H9 (cell line): Measurements from ENCODE around the gene ANKRD12. TPM values are rescaled to one million over a fixed set of nuclear protein-coding genes. Genes with fewer than 3 reads are reported as not detected.

ENCODE experiments used
- DNase-seq: peaks from one replicate; pipeline ENCODE4 v3.0.0-alpha.2; 2017
- H2AFZ ChIP-seq: one replicate; pipeline ENCODE4 v1.6.1; 2013; ENCODE audit warnings: mild to moderate bottlenecking, low read length, control low read depth, moderate library complexity
- H2AK5ac ChIP-seq: 2 replicates; pipeline ENCODE4 v1.6.1; 2013; ENCODE audit warnings: low read length, control low read depth, mixed read lengths; ENCODE audit not compliant: insufficient read length
- H2BK120ac ChIP-seq: one replicate; pipeline ENCODE4 v1.6.1; 2013; ENCODE audit warnings: low read depth, mild to moderate bottlenecking, low read length, control low read depth, inconsistent platforms; ENCODE audit not compliant: poor library complexity, severe bottlenecking
- H2BK12ac ChIP-seq: 2 replicates; pipeline ENCODE4 v1.6.1; 2013; ENCODE audit warnings: low read length, control low read depth, mixed read lengths, low read depth; ENCODE audit not compliant: insufficient read length
- H2BK15ac ChIP-seq: 2 replicates; pipeline ENCODE4 v1.6.1; 2013; ENCODE audit warnings: low read depth, low read length, control low read depth
- H2BK20ac ChIP-seq: one replicate; pipeline ENCODE4 v1.6.1; 2013; ENCODE audit warnings: low read depth, mild to moderate bottlenecking, low read length, control low read depth, inconsistent platforms; ENCODE audit not compliant: poor library complexity, severe bottlenecking
- H2BK5ac ChIP-seq: 2 replicates; pipeline ENCODE4 v1.6.1; 2013; ENCODE audit warnings: low read length, control low read depth, mixed read lengths; ENCODE audit not compliant: insufficient read length
- H3K14ac ChIP-seq: 2 replicates; pipeline ENCODE4 v1.6.1; 2013; ENCODE audit warnings: low read length, control low read depth; ENCODE audit not compliant: insufficient read depth
- H3K18ac ChIP-seq: 2 replicates; pipeline ENCODE4 v1.6.1; 2013; ENCODE audit warnings: low read depth, mild to moderate bottlenecking, mixed read lengths, low read length, control low read depth; ENCODE audit not compliant: insufficient read length
- H3K23ac ChIP-seq: 2 replicates; pipeline ENCODE4 v1.6.1; 2013; ENCODE audit warnings: low read length, control low read depth, mixed read lengths, low read depth; ENCODE audit not compliant: insufficient read length
- H3K23me2 ChIP-seq: 2 replicates; pipeline ENCODE4 v1.6.1; 2013; ENCODE audit warnings: low read depth, mild to moderate bottlenecking, mixed read lengths, low read length, control low read depth; ENCODE audit not compliant: insufficient read length, poor library complexity, severe bottlenecking
- H3K27ac ChIP-seq: 2 replicates; pipeline ENCODE4 v1.5.1; 2013; ENCODE audit warnings: low read length, control low read depth, mixed read lengths, low read depth; ENCODE audit not compliant: insufficient read length
- H3K27me3 ChIP-seq: 2 replicates; pipeline ENCODE4 v1.6.1; 2013; ENCODE audit warnings: low read length, control low read depth, inconsistent platforms; ENCODE audit not compliant: insufficient read depth
- H3K4ac ChIP-seq: 2 replicates; pipeline ENCODE4 v1.6.1; 2013; ENCODE audit warnings: low read depth, mild to moderate bottlenecking, control low read depth, inconsistent platforms, low read length, moderate library complexity
- H3K4me1 ChIP-seq: 2 replicates; pipeline ENCODE4 v1.6.1; 2013; ENCODE audit warnings: low read length, control low read depth, inconsistent platforms; ENCODE audit not compliant: insufficient read depth
- H3K4me2 ChIP-seq: 2 replicates; pipeline ENCODE4 v1.6.1; 2013; ENCODE audit warnings: low read length, control low read depth, mixed read lengths; ENCODE audit not compliant: insufficient read length, insufficient read depth
- H3K56ac ChIP-seq: 2 replicates; pipeline ENCODE4 v1.6.1; 2013; ENCODE audit warnings: low read depth, mild to moderate bottlenecking, mixed read lengths, low read length, control low read depth; ENCODE audit not compliant: insufficient read length
- H3K79me1 ChIP-seq: 2 replicates; pipeline ENCODE4 v1.6.1; 2013; ENCODE audit warnings: low read depth, mild to moderate bottlenecking, moderate library complexity, low read length, control low read depth, inconsistent platforms; ENCODE audit not compliant: insufficient read depth, poor library complexity, severe bottlenecking
- H3K79me2 ChIP-seq: 2 replicates; pipeline ENCODE4 v1.6.1; 2013; ENCODE audit warnings: low read length, control low read depth, inconsistent platforms; ENCODE audit not compliant: insufficient read depth
- H3K9ac ChIP-seq: 2 replicates; pipeline ENCODE4 v1.6.1; 2013; ENCODE audit warnings: low read length, control low read depth, mixed read lengths; ENCODE audit not compliant: insufficient read length; ENCODE audit errors: extremely low read depth
- H3K9me3 ChIP-seq: one replicate; pipeline ENCODE4 v1.6.1; 2013; ENCODE audit warnings: low read depth, low read length, inconsistent platforms; ENCODE audit not compliant: control insufficient read depth
- H3T11ph ChIP-seq: one replicate; pipeline ENCODE4 v1.6.1; 2013; ENCODE audit warnings: mild to moderate bottlenecking, low read length, control low read depth, inconsistent platforms
- H4K20me1 ChIP-seq: one replicate; pipeline ENCODE4 v1.6.1; 2013; ENCODE audit not compliant: control insufficient read depth, insufficient read length, insufficient read depth
- H4K5ac ChIP-seq: 2 replicates; pipeline ENCODE4 v1.6.1; 2013; ENCODE audit warnings: low read depth, mild to moderate bottlenecking, mixed read lengths, low read length, control low read depth; ENCODE audit not compliant: insufficient read length
- H4K8ac ChIP-seq: replicated peaks from 2 replicates; pipeline ENCODE4 v1.6.1; 2013; ENCODE audit warnings: low read length, control low read depth, mixed read lengths, low read depth; ENCODE audit not compliant: insufficient read length
- H4K91ac ChIP-seq: 2 replicates; pipeline ENCODE4 v1.6.1; 2013; ENCODE audit warnings: low read depth, mild to moderate bottlenecking, moderate library complexity, mixed read lengths, low read length, control low read depth; ENCODE audit not compliant: insufficient read length
- H3K27ac Mint-ChIP-seq, 3 experiments: 2 replicates in 2 of 3; 3 replicates in 1 of 3; pipeline ENCODE4 v1.8.0; 2020 to 2021; ENCODE audit warnings: mixed read lengths in 3 of 3, mild to moderate bottlenecking in 1 of 3, moderate library complexity in 1 of 3
- H3K27me3 Mint-ChIP-seq: 2 replicates; pipeline ENCODE4 v1.8.0; 2021; ENCODE audit warnings: low read depth, mild to moderate bottlenecking, moderate library complexity, mixed read lengths
- H3K36me3 Mint-ChIP-seq, 3 experiments: 2 replicates in 2 of 3; 3 replicates in 1 of 3; pipeline ENCODE4 v1.8.0; 2020 to 2021; ENCODE audit warnings: low read depth in 3 of 3, mixed read lengths in 3 of 3; ENCODE audit not compliant: insufficient read depth in 1 of 3
- H3K4me1 Mint-ChIP-seq, 2 experiments: 2 replicates each; pipeline ENCODE4 v1.8.0; 2020; ENCODE audit warnings: mixed read lengths in 2 of 2
- H3K4me3 Mint-ChIP-seq, 2 experiments: 2 replicates in 1 of 2; 3 replicates in 1 of 2; pipeline ENCODE4 v1.8.0; 2020 to 2021; ENCODE audit warnings: mild to moderate bottlenecking in 2 of 2, mixed read lengths in 2 of 2, moderate library complexity in 1 of 2
- H3K9me3 Mint-ChIP-seq, 2 experiments: 2 replicates in 1 of 2; 3 replicates in 1 of 2; pipeline ENCODE4 v1.8.0; 2020; ENCODE audit warnings: mild to moderate bottlenecking in 2 of 2, mixed read lengths in 2 of 2, moderate library complexity in 1 of 2
- CTCF ChIP-seq: fragments of 200-600 bp; sonication (generic); conservative IDR thresholded peaks from 3 replicates; pipeline ENCODE4 v1.8.0; 2021; ENCODE audit warnings: antibody characterized with exemption, mild to moderate bottlenecking
- WGBS: extraction: QIAGEN DNeasy Blood & Tissue Kit; methylation state at CpG from one replicate; pipeline ENCODE4 v1.1.7; 2013; ENCODE audit warnings: missing lambda C conversion rate, low lambda C conversion rate, mixed read lengths; ENCODE audit not compliant: insufficient read length; ENCODE audit errors: extremely low coverage; 5-methylcytosine and 5-hydroxymethylcytosine counted together
- total RNA-seq: library from RNA; stranded (reverse); gene quantifications from 2 replicates; pipeline ENCODE4 v1.2.1, GENCODE V29; 2021

Gene ANKRD12
- total RNA-seq, 1 experiment from 2014 or later, result 38.9 TPM

GRCh38 chr18:9330419-9330818, 193.8 kb downstream of the ANKRD12 start:
- no peaks in the 10 kb centered on the region for H3K79me1 ChIP-seq
- no peak overlapping the region for H3K9ac ChIP-seq
- Mint-ChIP-seq H3K27ac (no peak overlapping the region), H3K4me3 (no peak overlapping the region), H3K9me3 (peaks cover 3% of the 10 kb centered on the region in 2 experiments; a peak in 4 of 5 replicates), H3K4me1 (peaks cover 0 to 2% of the 10 kb centered on the region in 2 experiments; a peak in 1 of 4 replicates), H3K36me3 (peaks cover 0 to 8% (median 4%) of the 10 kb centered on the region in 3 experiments; a peak in 5 of 7 replicates), H3K27me3 (peaks cover 17% of the 10 kb centered on the region)
- no peak overlapping the region for H4K5ac ChIP-seq
- H3K14ac ChIP-seq, result no peak overlapping the region
- WGBS, result no CpG with 5 or more reads among the region's 3 CpGs
- no peak overlapping the region for H2BK5ac ChIP-seq
- no peaks in the 10 kb centered on the region for H3K4me1 ChIP-seq
- H3K27ac ChIP-seq, result no peak overlapping the region
- H2BK120ac ChIP-seq, result no peak overlapping the region
- H2AK5ac ChIP-seq, result no peak overlapping the region
- peaks cover 5% of the 10 kb centered on the region for H3K23me2 ChIP-seq
- H2AFZ ChIP-seq, result no peak overlapping the region
- no peak overlapping the region for H3T11ph ChIP-seq
- H3K27me3 ChIP-seq, result no peaks in the 10 kb centered on the region
- H4K8ac ChIP-seq, result no peak overlapping the region
- no peak overlapping the region for H2BK20ac ChIP-seq
- H3K18ac ChIP-seq, result no peak overlapping the region
- no peak for DNase-seq
- H4K91ac ChIP-seq, result no peak overlapping the region
- H3K4me2 ChIP-seq, result no peak overlapping the region
- H3K9me3 ChIP-seq, result no peaks in the 10 kb centered on the region
- no peak overlapping the region for H3K23ac ChIP-seq
- no peaks in the 10 kb centered on the region for H4K20me1 ChIP-seq
- no peak for TF ChIP-seq CTCF
- no peak overlapping the region for H3K56ac ChIP-seq
- H2BK12ac ChIP-seq, result no peak overlapping the region
- H2BK15ac ChIP-seq, result no peak overlapping the region
- no peaks in the 10 kb centered on the region for H3K79me2 ChIP-seq
- H3K4ac ChIP-seq, result no peak overlapping the region
